Effector memory CD8-positive, alpha-beta T cell (primary cell): ENCODE data around the gene S100PBP.

Experiments
- ATAC-seq: fragments of 150-1000 bp; cut with Tn5 transposase; replicated peaks from 2 replicates; pipeline ENCODE4 v1.10.0; 2021; ENCODE audit warnings: mild to moderate bottlenecking, moderate library complexity
- DNase-seq, 3 experiments: peaks; one replicate each; pipeline ENCODE4 v3.0.0; 2021
- H3K27ac Mint-ChIP-seq, 2 donors: one replicate each; pipeline ENCODE4 v1.8.0; 2022; ENCODE audit warnings: mild to moderate bottlenecking in 2 of 2, mixed read lengths in 2 of 2, moderate library complexity in 2 of 2
- H3K27me3 Mint-ChIP-seq, 2 donors: one replicate each; pipeline ENCODE4 v1.8.0; 2022; ENCODE audit warnings: mixed read lengths in 2 of 2
- H3K36me3 Mint-ChIP-seq: one replicate; pipeline ENCODE4 v1.8.0; 2022; ENCODE audit warnings: mild to moderate bottlenecking, moderate library complexity, mixed read lengths; ENCODE audit not compliant: insufficient read depth
- H3K4me1 Mint-ChIP-seq, 2 donors: one replicate each; pipeline ENCODE4 v1.8.0; 2022; ENCODE audit warnings: low read depth in 2 of 2, mixed read lengths in 2 of 2
- H3K4me3 Mint-ChIP-seq, 2 donors: one replicate each; pipeline ENCODE4 v1.8.0; 2022; ENCODE audit warnings: mild to moderate bottlenecking in 2 of 2, mixed read lengths in 2 of 2, moderate library complexity in 2 of 2
- H3K9me3 Mint-ChIP-seq, 2 donors: one replicate each; pipeline ENCODE4 v1.8.0; 2022; ENCODE audit warnings: mixed read lengths in 2 of 2

The S100PBP gene

DNA sequence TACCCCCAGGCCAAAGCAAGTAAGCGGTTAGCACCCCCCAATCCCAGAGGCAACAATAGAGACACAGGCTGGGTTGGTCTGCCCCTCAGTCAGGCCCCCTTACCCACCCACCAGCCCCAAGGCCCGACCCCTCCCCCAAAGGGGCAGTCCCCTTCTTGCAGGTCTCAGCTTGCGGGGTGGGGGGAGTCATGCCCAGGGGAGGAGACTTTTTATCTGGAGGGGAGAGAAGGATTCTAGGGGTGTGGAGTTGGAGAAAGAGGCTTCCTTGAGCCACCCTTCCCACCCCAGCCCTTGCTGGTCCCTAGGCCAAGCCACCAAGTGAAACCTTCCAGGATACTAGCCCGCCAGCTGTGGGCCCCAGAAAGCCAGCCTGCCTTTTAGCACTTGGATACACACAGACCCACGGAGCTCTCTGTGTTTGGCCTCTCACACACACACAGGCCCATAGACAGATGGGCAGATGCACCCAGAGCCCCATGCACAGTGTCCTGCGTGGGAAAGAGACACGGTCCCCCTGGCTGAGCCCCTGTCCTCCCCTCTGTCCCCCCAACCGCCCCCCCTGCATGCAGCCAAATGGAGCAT, 76.7 kb downstream of the S100PBP start:
- ATAC-seq (no peak), DNase-seq (no peak)
- Mint-ChIP-seq H3K36me3 (no peaks in the 10 kb centered on the region), H3K27ac (no peak overlapping the region), H3K4me3 (peak overlapping the region; percentile 70 to 75), H3K27me3 (peaks cover 57 to 100% of the 10 kb centered on the region in 2 donors), H3K9me3 (no peaks in the 10 kb centered on the region), H3K4me1 (peaks cover 0 to 11% of the 10 kb centered on the region in 2 donors)

- DNase-seq, result no peak
- Mint-ChIP-seq H3K36me3 (no peaks in the 10 kb centered on the region), H3K9me3 (no peaks in the 10 kb centered on the region), H3K27ac (no peak overlapping the region), H3K4me3 (no peak overlapping the region), H3K27me3 (peaks cover 55 to 100% of the 10 kb centered on the region in 2 donors), H3K4me1 (peaks cover 0 to 11% of the 10 kb centered on the region in 2 donors)
- no peak for ATAC-seq
These were observed 77.2 kb downstream of the S100PBP start for GRCh38 chr1:32894681-32895080.

DNA sequence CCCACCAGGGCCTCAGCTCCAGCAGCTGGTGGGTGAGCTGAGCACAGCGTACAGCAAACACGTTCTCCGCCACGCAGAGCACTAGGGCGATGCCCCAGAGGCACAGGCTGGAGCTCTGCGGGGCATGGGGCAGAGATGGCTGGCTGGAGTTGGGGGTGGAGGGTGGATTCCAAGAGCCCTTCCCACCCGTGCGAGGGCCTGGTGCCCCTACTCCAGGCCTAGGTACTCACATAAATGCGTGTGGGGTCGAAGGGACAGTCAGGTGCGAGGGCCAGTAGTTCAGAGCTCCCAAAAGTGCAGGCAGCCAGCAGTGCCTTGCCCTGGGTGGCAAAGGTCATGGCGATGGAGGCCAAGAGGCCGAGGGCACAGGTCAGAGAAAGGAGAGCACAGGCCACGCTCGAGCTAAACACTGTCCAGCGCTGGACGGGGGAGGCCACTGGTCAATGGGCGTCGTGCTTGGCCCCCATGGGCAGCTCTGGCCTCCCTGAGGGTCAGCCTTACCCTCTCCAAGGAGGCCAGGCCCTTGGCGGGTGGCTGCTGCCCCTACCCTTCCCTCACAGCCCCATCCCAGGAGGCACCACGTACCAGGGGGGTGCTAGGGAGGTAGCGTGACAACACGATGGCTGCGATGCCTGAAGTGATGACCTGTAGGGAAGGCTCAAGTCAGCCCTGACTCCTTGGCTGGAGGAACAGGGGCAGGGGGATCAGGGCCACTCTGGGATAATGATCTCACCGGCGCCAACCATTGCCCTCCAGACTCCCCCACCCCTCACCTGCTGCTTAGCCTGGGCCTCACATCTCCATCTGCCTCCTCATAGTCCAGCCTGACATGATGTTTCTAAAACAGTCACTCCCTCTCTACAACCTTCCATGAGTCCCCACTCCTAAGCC, 78.1 kb downstream of the S100PBP start:
- Mint-ChIP-seq H3K4me3 (no peak overlapping the region), H3K27ac (no peak overlapping the region), H3K4me1 (peaks cover 2 to 13% of the 10 kb centered on the region in 2 donors), H3K27me3 (peaks cover 49 to 100% of the 10 kb centered on the region in 2 donors), H3K9me3 (no peaks in the 10 kb centered on the region), H3K36me3 (no peaks in the 10 kb centered on the region)
- ATAC-seq (no peak), DNase-seq (no peak)

- Mint-ChIP-seq H3K4me3 (no peak overlapping the region), H3K36me3 (no peaks in the 10 kb centered on the region), H3K9me3 (no peaks in the 10 kb centered on the region), H3K27ac (no peak overlapping the region), H3K27me3 (peaks cover 45 to 100% of the 10 kb centered on the region in 2 donors), H3K4me1 (peaks cover 4 to 16% of the 10 kb centered on the region in 2 donors)
- ATAC-seq (no peak), DNase-seq (no peak)
These were observed 79.0 kb downstream of the S100PBP start for GRCh38 chr1:32896451-32896850.

- H3K4me3 Mint-ChIP-seq, result no peak overlapping the region
- peaks cover 4 to 19% of the 10 kb centered on the region in 2 donors for H3K4me1 Mint-ChIP-seq
- ATAC-seq (no peak), DNase-seq (no peak)
- H3K27ac Mint-ChIP-seq, result no peak overlapping the region
- peaks cover 45 to 100% of the 10 kb centered on the region in 2 donors for H3K27me3 Mint-ChIP-seq
- no peaks in the 10 kb centered on the region for H3K9me3 Mint-ChIP-seq
- H3K36me3 Mint-ChIP-seq, result no peaks in the 10 kb centered on the region
These were observed 79.9 kb downstream of the S100PBP start for GRCh38 chr1:32897082-32898049.

DNA sequence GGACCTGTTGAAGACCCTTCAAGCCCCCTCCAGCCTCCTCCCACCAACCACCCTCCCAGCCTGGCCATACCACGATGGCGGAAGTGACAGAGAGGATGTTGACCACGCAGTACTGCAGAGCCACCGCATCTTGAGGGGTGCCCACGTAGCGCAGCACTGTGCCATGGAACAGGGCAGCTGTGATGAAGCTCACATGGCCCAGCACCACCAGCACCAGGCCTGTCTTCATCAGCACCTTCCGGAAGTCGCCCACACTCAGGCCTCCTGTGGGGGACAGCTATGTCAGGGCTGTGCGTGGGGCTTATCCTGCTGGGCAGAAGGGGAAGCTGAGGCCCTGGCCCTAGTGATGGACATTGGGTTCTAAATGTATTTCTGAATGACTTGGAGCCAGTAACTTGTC, 80.6 kb downstream of the S100PBP start:
- Mint-ChIP-seq H3K4me1 (peaks cover 4 to 16% of the 10 kb centered on the region in 2 donors), H3K4me3 (no peak overlapping the region), H3K9me3 (no peaks in the 10 kb centered on the region), H3K27me3 (peaks cover 47 to 100% of the 10 kb centered on the region in 2 donors), H3K27ac (no peak overlapping the region), H3K36me3 (no peaks in the 10 kb centered on the region)
- no peak for DNase-seq
- no peak for ATAC-seq

DNA sequence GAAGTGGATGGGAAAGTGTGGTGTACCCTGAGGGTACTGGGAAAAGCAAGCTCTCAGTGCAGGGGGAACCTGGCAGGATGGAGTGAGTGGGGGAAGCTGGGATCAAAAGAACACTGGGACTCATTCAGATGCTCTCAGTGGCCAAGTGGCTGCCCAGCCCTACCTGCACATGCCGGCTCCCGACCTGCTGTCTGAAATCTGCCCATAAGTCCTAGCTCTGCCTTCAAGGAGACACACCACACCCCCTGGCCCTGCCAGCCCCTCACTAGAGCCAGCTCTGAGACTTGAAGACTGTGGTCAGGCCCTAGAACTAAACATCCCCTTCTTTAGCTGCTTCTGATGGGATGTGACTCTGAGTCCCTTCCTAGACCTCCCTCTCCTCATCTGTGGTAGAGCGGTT, 81.5 kb downstream of the S100PBP start:
- Mint-ChIP-seq H3K4me1 (peaks cover 4 to 11% of the 10 kb centered on the region in 2 donors), H3K27me3 (peaks cover 47 to 94% of the 10 kb centered on the region in 2 donors), H3K4me3 (no peak overlapping the region)

DNA sequence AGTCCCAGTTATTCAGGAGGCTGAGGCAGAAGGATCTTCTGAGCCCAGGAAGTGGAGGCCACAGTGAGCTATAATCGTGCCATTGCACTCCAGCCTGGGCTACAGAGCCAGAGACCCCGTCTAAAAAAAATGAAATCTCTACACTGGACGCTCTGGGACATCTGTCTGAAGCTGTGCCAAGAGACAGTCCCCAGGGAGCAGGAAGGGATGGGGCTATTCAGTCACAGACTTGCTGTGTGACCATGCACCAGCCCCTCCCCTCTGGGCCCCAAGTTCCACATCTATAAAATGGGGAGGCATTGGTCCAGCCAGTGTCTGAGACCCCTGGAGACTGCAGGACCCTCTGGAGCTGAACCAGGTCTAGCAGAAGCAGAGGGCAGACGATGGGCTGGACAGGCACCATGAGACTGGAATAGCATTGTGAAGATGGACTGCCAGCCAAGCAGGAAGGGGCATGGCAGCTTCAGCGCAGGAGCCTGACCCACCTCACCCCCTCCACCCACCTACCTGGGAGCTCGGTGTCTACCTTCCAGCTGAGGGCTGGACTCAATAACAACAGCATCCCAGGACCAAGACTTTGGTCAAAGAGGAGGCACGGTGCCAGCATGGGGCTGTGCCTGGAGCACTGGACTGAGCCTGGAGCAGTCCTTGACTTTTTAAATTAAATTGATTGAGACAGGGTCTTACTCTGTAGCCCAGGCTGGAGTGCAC, 82.3 kb downstream of the S100PBP start:
- H3K4me1 Mint-ChIP-seq, result peaks cover 4 to 11% of the 10 kb centered on the region in 2 donors
- peaks cover 47 to 86% of the 10 kb centered on the region in 2 donors for H3K27me3 Mint-ChIP-seq
- ATAC-seq (no peak), DNase-seq (no peak)
- no peaks in the 10 kb centered on the region for H3K36me3 Mint-ChIP-seq
- H3K27ac Mint-ChIP-seq, result no peak overlapping the region
- H3K4me3 Mint-ChIP-seq, result peak overlapping the region in 1 of 2 donors; percentile 82
- H3K9me3 Mint-ChIP-seq, result no peaks in the 10 kb centered on the region

More for the DNA sequence above, 81.5 kb downstream of the S100PBP start:
- Mint-ChIP-seq H3K27ac (no peak overlapping the region), H3K36me3 (no peaks in the 10 kb centered on the region), H3K9me3 (no peaks in the 10 kb centered on the region)
- ATAC-seq (no peak), DNase-seq (no peak)

- H3K27ac Mint-ChIP-seq, result peak overlapping the region in 1 of 2 donors; percentile 35
- no peak for ATAC-seq
- no peaks in the 10 kb centered on the region for H3K36me3 Mint-ChIP-seq
- H3K4me1 Mint-ChIP-seq, result peaks cover 4 to 11% of the 10 kb centered on the region in 2 donors
- H3K9me3 Mint-ChIP-seq, result no peaks in the 10 kb centered on the region
- peaks cover 47 to 79% of the 10 kb centered on the region in 2 donors for H3K27me3 Mint-ChIP-seq
- peak overlapping the region; percentile 81 to 82 for H3K4me3 Mint-ChIP-seq
- no peak for DNase-seq
These were observed 83.0 kb downstream of the S100PBP start for GRCh38 chr1:32900371-32900955.

DNA sequence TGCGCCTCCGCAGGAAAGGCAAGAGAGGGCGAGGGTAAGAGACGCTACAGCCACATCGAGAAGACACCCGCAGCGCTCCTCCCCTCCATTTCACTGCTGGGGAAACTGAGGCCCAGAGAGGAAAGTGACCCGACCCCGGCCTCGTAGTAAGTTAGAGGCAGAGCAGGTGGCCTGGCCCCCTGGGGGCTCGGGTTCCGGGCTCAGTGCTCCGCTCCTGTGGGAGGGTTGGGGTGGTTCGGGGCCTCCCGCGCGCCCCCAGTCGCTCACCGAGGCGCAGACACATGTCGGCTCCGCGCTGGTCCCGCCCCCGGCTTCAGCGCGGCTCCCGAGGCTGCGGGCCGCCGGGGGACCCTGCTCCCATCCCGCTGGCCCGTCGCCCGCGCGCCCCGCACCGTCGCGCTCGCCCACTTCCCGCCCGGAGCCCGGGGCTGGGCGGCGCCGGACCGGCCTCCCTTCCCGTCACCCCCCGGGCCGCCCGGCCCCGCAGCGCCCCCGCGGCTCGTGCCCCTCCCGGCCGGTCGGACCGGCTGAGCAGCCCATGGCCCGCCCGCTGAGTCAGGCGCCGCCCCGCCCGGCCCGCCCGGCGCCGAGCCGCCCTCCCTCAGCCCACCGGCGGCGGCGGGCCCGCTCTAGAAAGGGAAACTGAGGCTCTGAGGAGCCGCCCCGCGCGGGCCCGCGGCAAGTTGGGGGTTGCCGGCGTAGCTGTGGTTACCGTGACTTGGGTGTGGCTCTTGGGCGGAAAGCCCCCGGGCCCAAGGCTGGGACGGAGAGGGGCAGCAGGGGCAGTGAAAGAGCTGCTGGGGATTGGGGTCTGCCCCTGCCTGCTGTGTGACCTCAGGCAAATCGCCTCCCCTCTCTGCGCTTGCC, 83.7 kb downstream of the S100PBP start, which contains the start of gene TMEM54:
TSS of gene TMEM54 (minus strand) at position 434 of the 867 bp plus-strand sequence. CDS start at position 283, 151 bp downstream.
- peaks cover 45 to 71% of the 10 kb centered on the region in 2 donors for H3K27me3 Mint-ChIP-seq

DNA sequence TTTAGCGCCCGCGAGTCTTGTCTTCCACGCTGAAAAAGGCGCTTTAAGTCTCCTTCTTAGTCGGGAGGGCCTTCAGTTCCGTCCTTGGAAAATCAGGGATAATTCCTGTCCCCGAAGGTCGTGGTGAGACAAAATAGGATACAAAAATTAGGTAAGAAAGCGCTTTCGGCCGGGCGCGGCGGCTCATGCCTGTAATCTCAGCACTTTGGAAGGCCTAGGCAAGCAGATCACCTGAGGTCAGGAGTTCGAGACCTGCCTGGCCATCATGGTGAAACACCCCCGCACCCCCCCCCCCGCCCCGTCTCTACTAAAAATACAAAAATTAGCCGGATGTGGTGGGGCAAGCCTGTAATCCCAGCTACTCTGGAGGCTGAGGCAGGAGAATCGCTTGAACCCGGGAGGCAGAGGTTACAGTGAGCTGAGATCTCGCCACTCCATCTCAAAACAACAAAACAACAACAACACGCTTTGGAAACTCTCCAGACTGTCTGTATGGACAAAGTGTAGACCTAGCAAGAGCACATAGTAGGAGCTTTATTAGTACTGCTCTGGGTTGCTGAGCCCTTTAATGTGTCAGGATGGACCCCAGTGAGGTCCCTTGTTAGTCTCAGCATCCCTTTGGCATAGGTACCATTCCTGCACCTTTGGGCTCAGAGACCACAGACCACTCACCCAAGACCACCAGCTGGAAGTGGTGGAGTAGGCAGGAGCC, 84.5 kb downstream of the S100PBP start:
- Mint-ChIP-seq H3K36me3 (no peaks in the 10 kb centered on the region), H3K27ac (no peak overlapping the region), H3K27me3 (peaks cover 38 to 63% of the 10 kb centered on the region in 2 donors), H3K4me1 (peaks cover 4 to 11% of the 10 kb centered on the region in 2 donors), H3K9me3 (no peaks in the 10 kb centered on the region), H3K4me3 (peak overlapping the region; percentile 79 to 80)
- DNase-seq, result no peak
- ATAC-seq, result no peak

More for the DNA sequence above, 83.7 kb downstream of the S100PBP start, which contains the start of gene TMEM54:
- ATAC-seq (peak; percentile 73), DNase-seq (no peak)
- Mint-ChIP-seq H3K36me3 (no peaks in the 10 kb centered on the region), H3K4me1 (peaks cover 4 to 11% of the 10 kb centered on the region in 2 donors), H3K4me3 (peak within 1 kb of the TSS; percentile 81 to 82), H3K9me3 (no peaks in the 10 kb centered on the region), H3K27ac (peak within 1 kb of the TSS in 1 of 2 donors; percentile 35)
